ENCODE results near the gene METTL16.

DNA sequence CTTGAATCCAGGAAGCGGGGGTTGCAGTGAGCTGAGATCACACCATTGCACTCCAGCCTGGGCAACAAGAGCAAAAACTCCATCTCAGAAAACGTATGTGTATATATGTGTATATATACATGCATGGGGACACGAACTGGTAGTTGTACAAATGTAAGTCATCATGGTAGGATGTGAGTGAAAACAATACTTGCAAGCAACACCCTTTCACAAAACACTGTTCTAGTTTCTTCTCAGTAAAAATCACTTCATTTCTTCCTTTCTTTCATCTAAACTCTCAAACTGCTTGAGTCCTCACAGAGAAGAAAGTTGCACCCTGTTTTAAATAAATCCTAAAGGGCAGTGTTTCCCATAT lies 51.8 kb downstream of the METTL16 start:
- TF ChIP-seq POLR2AphosphoS5 (IDR thresholded peaks at IDR 0.05) (no peak), POLR2A (IDR thresholded peaks at IDR 0.05) (no peak)
- TF ChIP-seq, protein P1, sequence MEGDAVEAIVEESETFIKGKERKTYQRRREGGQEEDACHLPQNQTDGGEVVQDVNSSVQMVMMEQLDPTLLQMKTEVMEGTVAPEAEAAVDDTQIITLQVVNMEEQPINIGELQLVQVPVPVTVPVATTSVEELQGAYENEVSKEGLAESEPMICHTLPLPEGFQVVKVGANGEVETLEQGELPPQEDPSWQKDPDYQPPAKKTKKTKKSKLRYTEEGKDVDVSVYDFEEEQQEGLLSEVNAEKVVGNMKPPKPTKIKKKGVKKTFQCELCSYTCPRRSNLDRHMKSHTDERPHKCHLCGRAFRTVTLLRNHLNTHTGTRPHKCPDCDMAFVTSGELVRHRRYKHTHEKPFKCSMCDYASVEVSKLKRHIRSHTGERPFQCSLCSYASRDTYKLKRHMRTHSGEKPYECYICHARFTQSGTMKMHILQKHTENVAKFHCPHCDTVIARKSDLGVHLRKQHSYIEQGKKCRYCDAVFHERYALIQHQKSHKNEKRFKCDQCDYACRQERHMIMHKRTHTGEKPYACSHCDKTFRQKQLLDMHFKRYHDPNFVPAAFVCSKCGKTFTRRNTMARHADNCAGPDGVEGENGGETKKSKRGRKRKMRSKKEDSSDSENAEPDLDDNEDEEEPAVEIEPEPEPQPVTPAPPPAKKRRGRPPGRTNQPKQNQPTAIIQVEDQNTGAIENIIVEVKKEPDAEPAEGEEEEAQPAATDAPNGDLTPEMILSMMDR (IDR thresholded peaks at IDR 0.05) = no peak

Data from prostate gland (tissue), 2 donors.